NCI-H128 (cell line): Measurements from ENCODE around the gene ZFP62.
"Not testable (repeated sequence)": the region's sequence is repeated elsewhere in the genome, so short reads cannot be mapped to it uniquely, and the experiment has no call there.

Source experiments
- DNase-seq: peaks from one replicate; lab custom pipeline; 2025; ENCODE audit not compliant: unreplicated experiment; lab: John Stamatoyannopoulos, UW

ZFP62 gene

DNA sequence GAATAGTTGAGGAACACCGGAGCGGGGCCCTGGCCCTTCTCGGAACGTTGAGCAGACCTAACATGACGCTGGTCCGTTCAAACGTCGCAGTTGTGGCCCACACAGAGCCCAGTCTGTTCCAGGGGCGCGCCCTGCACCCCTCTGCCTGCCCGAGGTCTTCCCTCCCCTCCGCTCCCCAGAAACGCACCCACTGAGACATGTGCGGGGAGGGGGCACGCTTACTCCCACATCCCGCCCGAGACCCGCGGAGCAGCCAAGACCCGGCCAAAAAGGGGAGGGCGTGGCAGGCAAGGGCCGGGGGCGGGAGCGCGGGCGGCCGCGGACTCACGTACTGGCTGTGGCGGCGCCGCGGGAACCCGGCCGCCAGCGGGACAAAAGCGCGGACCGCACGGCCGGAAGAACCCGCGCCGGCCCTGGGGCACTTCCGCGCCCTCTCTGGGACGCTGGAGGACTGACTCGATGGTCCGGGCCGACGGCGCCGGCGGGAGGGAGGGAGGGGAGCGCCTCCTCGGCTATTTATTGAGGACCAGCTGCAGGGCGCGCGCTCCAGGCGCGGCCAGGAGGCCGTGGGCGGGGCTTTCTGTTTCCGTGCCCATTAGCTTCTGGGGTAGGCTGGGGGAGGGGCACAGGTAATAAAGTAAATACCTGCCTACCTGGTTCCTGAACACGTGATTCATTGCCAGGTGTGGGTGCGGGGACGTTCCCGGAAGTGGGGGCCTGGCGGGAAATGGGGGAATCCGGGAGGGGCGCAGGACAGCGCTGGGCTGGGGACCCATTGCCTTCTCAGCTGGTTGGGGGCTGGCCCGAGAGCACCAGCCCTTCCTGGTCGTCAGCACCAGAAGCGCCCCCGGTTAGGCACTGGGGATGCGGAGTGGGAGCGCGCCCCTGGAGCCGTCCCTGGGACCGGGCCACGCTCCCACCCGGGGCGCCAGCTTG, at the start of gene ZFP62:
ZFP62 (minus strand) TSS at position 390 of the 936 bp plus-strand sequence; CDS start at position 333, 57 bp downstream.
- peak; percentile 39 for DNase-seq

GRCh38 chr5:180910735-180911134, 49.7 kb upstream of the ZFP62 start:
- no peak for DNase-seq

GRCh38 chr5:180910182-180910581, 49.1 kb upstream of the ZFP62 start:
- DNase-seq = no peak

- DNase-seq = no peak
These were observed 48.7 kb upstream of the ZFP62 start for GRCh38 chr5:180909782-180910181.

DNA sequence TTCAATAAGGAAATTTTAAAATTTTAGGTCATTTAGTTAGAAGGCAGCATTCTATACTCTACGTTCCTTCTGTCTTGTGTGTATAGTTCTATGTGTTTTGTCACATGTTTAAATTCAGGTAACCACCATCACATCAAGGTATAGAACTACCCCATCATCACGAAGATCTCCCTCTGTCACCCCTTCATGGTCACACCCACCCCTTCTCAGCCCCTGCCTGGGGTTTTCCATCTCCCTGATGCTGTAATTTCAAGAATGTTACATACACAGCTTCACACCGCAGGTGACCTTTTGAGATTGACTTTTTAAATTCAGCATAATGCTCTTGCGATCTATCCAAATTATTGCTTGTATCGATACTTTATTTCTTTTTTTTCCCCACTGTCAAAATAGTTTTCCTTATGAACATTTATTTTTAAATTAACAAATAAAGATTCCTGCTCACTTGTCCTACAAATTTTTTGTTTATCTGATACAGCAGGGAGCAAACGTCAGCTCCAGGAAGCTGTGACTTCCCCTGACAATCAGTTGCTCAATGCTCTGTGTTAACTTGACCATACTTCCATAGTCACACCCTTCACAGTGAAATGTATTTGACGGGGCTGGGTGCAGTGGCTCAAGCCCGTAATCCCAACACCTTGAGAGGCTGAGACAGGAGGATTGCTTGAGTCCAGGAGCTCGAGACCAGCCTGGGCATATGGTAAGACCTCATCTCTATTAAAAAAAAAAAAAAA, 48.1 kb upstream of the ZFP62 start:
- DNase-seq = no peak

GRCh38 chr5:180908400-180908799, 47.3 kb upstream of the ZFP62 start:
- no peak for DNase-seq

- no peak for DNase-seq
These were observed 40.4 kb upstream of the ZFP62 start for GRCh38 chr5:180901319-180902009.

DNA sequence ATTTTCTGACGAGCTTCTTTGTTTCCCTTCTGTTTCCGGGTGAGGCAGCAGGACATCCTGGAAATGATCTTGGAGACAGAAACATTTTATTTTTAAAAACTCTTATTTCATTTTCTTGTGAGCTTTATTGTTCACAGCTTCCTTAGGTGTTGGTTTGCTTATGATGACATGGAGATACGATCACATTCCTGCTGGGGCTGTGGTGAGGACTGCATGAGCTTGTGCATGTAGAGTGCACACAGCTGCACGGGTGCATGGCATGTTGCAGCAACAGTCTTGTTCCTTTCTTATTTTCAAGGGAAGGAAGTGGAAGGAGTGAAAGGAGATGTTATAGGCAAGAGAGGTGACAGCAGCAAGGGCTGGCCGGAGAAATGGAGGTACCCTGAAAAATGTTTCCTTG, 39.1 kb upstream of the ZFP62 start:
- DNase-seq = no peak

DNA sequence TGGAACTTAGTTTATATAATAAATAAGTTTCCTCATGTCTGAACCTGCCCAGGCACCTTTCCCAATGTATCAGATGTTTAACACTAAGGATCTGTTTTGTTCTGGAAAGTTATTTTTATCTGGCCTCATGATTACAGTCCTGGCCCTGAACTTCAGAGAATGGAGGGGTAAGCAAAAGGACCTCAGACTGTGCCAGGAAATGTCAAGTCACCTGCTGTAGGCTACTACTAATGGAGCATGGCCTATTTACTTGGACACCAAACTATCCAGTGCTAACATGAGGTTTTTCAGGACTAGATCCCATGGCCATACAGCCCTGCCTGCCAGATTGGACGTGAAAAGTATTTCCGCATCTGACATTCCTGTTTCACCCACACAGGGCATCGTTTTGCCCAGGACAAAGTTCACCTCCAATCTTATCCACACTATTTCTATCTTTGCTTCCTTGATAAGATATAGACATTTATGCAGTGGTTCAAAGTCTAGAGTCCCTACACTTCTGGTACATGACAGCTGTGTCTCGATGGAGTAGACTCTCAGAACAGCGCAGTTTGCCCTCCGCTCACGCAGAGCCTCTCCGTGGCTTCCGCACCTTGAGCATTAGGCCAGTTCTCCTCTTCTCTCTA, 37.7 kb upstream of the ZFP62 start, which contains the start of gene BTNL8:
BTNL8 (plus strand) TSS at position 539 of the 626 bp plus-strand sequence. CDS start 152 bp downstream, outside the sequence.
- DNase-seq = no peak

DNA sequence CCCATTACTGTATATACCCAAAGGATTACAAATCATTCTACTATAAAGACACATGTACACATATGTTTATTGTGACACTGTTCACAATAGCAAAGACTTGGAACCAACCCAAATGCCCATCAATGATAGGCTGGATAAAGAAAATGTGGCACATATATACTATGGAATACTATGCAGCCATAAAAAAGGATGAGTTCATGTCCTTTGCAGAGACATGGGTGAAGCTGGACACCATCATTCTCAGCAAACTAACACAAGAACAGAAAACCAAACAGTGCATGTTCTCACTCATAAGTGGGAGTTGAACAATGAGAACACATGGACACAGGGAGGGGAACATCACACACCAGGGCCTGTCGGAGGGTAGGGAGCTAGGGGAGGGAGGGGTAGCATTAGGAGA, 34.3 kb upstream of the ZFP62 start:
- DNase-seq = not testable (repeated sequence)

DNA sequence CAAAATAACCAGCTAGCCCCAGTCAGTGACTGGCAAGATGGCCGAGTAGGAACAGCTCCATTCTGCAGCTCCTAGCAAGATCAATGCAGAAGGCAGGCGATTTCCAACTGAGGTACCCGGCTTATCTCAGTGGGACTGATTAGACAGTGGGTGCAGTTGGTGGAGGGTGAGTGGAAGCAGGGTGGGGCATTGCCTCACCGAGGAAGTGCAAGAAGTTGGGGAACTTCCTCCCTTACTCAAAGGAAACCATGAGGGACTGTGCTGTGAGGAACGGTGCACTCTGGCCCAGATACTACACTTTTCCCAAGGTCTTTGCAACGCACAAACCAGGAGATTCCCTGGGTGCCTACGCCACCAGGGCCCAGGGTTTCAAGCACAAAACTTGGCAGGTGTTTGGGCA, 28.3 kb upstream of the ZFP62 start:
- DNase-seq = no peak

DNA sequence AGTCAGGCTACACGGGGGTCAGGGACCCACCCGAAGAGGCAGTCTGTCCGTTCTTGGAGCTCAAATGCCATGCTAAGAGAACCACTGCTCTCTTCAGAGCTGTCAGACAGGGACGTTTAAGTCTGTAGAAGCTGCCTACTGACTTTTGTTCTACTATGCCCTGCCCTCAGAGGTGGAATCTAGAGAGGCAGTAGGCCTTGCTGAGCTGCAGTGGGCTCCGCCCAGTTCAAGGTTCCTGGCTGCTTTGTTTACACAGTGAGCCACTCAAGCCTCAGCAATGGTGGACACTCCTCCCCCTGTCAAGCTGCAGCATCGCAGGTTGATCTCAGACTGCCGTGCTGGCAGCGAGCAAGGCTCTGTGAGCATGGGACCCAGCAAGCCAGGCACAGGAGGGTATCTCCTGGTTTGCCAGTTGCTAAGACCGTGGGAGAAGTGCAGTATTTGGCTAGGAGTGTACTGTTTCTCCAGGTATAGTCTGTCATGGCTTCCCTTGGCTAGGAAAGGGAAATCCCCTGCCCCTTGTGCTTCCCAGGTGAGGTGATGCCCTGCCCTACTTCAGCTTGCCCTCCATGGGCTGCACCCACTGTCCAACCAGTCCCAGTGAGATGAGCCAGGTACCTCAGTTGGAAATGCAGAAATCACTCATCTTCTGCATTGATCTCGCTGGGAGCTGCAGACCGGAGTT, 24.9 kb upstream of the ZFP62 start:
- not testable (repeated sequence) for DNase-seq

GRCh38 chr5:180875860-180876426, 14.9 kb upstream of the ZFP62 start:
- no peak for DNase-seq

DNA sequence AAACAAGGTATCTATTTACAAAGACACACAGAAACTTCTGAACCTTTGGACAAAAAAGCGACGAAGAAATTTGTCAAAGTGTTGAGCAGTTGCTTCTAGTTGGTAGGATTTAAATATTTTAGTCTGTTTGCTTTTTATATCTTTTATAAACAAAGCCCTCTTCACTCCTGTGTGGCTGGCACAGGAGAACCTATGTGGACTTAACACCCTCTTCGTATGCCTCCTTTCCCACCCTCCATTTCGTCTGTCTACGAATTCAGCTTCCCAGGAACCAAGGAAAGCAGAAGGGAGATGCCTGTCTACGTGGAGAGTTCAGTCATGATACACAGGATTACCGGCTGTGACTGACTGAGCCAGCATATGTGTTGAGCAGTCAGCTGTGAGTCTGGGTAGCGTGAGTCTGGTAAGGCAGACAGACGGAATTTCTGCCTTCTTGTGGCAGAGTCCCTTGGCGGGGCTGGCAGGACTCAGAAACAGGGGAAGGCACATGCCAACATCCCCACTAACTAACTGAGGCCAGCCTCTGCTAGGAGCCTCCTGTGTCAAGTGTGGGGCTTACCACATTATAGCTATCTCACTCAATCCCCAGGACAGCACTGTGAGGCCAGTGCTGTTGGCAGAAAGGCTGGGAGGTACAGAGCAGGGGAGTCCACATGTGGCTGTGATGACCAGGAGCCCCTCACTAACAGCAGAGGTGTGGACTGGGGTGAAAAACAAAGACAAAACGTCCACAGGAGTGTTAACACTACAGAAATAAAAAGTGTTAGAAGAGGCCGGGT, 13.9 kb upstream of the ZFP62 start:
- no peak for DNase-seq

GRCh38 chr5:180873615-180874520, 12.8 kb upstream of the ZFP62 start:
- no peak for DNase-seq

GRCh38 chr5:180872419-180872818, 11.3 kb upstream of the ZFP62 start:
- DNase-seq = no peak

DNA sequence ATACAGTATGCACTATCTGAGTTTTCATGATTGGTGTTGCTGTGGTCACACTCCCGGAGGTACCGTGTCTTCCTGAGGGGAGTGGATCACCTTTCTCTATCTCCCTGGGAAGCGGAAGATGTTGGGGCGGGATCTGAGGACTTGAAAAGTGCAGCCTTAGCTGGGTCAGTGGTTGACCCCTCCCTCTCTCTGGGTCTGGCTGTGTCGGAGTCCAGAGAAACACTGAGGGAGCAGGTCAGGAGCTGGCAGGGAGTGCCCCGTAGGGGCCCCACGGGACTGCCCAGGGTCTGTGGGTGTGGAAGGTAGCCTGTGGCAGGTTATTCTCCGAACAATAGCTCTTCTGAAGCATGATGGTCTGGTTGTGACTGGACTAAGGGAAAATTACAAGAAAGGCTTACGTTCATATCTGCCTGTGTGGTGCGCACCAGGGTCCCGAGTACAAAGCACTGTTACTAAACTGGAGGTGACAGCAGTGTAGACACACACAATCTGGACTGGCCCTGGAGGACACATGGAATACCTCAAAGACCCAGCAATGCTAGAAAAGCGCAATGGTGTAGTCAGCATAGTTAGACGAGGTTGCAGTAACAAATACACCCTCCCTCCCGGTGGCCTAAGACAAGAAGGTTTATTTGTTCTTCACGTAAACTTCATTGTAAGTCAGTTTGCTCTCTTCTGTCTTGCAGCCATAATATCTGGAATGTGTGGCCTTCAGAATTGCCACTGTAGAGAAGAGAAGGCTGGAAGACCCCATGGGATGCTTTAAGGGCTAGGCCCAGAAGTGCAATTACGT, 9.4 kb upstream of the ZFP62 start:
- no peak for DNase-seq
